Activated CD4-positive, alpha-beta T cell treated with anti-CD3 and anti-CD28 coated beads, Interleukin-2, Interleukin-4, amounts not matched to agents 100 ng/mL and 50 ng/mL, durations not matched to agents 16 hours and 8 hours (primary cell): Measurements from ENCODE around the gene ALG5.

Source experiments
- DNase-seq: peaks from one replicate; pipeline ENCODE4 v3.0.0-alpha.2; 2020; ENCODE audit warnings: low spot score

Gene ALG5

DNA sequence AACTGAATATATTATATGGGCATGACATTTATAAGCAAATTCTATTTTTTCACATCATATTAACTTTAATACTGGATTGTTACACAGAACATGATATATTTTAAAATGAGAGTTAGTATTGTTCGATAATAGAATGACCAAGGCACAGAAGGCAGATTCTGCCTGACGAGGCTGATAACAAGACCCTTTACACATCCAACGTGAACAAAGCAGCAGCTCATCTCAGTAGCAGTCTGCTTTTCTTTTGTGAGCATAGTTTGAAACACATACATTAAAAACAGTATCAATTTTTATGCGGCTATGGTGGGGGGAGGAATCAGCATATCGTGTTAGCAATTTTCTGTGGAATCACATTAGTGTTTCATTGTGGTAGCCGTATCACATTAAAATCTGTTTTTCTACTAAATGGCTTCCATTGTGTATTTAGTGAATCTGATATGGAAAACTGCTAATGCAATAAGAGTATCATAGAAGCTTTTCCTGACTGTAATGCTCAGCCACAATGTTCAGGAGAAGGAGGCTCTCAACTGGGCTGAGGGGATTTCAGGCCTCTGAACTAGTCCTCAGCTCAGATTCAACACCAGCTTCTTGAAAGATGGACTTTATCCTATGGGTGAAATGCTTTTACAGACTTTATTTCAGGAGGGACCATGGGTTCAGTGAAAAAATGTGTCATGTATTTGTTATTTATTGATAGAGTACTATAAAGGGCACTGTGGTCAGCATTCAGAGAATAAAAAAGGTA is 83.1 kb downstream of the ALG5 start:
- DNase-seq, result no peak

DNA sequence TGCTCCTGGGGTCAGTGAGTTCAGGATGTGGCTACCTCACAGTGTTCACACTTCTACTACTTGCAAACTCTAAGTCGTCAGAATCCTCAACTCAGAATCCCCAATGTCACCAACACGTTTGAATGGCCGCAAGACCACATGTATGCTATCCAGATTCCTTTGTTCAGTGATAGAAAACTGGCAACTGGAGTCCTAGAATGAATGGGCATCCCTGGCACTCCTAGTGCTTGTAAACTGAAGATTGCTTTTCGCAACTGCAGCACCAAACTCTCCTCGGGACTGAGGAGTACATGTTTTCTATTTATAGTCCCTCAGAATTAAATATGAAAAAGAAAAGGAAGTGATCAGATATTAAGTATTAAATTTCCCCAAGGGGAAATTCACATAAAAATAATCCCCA is 84.0 kb downstream of the ALG5 start:
- no peak for DNase-seq

DNA sequence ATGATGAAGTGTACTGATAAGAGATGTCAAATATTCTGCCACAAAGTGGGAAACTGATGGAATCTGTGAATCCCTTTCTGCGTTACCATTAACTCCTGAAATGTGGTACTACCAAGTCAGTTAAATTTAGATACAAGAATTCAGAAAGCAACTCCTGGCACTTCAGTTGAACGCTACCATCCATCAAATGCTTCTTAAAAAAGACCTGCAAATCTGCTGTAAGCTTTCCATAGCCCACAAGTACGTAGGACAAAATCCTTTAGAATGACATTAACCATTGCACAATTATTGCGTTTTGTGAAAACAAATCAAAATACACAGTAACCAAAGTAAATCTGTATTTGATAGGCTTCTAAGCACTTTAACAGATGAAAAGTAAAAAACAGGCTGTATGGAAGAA is 84.5 kb downstream of the ALG5 start:
- no peak for DNase-seq

DNA sequence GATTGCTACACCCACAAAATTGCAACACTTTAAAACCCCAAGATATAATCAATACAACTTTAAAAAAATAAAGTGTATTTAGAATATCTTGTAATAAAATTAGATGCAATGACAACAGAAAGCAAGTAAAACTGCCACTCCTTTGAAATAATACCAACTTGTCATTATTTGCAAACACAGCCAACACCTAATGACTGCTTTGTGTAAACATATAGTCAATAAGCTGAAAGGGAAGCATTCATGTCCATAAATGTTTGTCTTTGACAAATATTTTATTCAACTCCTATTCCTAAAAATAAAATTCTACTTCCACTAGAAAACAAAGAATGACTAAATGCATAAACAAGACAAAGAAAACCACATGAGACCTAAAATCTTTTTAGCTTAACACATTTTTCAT is 85.7 kb downstream of the ALG5 start:
- DNase-seq, result no peak

DNA sequence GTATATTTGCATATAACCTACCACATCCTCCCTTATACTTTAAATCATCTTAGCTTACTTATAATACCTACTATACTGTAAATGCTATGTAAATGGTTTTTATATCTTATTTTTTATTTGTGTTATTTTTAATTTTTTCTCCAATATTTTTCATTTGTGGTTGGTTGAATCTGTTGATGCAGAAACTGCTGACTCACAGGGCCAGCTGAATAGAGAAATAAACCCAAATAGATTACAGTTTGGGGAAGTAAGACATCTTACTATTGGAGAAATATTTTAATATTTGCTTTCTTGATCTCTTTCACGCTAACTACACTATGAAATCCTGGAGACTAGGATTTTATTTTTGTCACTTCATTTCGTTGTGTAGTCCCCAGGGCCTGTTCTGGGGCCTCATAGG is 86.2 kb downstream of the ALG5 start:
- DNase-seq, result no peak

DNA sequence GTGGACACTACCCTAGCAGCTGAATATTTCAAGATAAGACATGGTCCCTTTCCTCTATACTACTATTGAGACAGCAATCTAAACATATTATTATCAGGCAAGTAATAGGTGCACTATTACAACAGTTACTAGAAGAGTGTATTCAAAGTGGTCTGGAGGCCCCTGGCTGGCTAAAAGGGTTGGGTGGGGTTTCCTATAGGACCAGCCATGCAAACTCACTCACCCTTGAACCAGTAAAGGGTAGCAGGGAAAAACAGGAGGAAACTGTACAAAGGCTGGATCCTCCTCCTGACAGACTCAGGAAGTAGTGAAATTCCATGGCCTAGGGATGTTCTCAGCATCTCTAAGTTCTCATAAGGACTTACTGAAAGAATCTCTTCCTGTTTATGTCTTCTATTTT is 86.8 kb downstream of the ALG5 start:
- DNase-seq, result no peak

DNA sequence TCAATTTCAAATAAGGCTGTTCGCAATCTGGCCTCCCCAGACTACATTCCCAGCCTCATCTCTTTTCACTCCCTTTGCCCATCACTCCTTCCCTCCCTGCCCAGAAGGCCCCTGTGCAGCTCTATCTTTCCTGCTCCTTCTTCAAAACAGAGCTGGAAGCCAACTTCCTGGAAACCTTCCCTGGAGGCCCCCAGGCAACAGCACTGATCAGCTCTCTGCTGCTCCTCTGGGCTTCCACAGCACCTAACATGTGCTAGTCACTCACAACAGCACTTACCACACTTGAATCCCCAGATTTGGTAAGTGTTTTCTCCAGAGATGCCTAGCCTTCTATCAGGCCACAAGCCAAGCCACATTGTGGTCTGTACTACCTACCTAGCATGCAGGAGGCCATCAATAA is 88.6 kb downstream of the ALG5 start:
- DNase-seq, result no peak

DNA sequence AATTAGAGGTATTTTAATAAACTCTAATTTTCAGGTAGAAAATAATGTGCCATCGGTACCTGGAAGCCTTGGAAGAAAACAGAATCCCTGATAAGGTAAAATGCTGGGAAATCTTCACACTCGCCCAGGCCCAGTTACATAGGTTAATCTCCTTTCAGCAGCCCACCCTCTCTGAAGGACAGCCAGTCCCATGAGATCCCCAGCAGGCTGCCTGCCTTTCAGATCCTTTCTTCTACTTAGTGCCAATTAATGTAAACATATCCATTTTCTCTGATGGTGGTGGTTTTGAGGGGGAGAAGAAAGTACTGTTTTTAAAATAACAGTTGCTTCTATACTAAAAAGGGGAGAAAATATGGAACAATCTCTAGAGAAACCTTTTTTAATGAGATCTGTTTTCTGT is 91.3 kb downstream of the ALG5 start:
- DNase-seq, result no peak

DNA sequence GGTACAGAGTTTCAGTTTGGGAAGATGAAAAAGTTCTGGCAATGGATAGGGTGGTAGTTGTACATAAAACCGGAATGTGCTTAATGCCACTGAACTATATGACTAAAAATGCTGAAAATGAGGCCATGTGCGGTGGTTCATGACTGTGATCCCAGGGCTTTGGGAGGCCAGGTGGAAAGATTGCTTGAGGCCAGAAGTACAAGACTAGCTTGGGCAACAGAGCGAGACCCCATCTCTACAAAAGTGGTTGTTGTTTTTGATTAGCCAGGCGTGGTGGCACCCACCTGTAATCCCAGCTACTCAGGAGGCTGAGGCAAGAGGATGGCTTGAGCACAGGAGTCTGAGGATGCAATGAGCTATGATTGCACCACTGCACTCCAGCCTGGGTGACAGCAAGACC is 91.9 kb downstream of the ALG5 start:
- DNase-seq, result no peak

DNA sequence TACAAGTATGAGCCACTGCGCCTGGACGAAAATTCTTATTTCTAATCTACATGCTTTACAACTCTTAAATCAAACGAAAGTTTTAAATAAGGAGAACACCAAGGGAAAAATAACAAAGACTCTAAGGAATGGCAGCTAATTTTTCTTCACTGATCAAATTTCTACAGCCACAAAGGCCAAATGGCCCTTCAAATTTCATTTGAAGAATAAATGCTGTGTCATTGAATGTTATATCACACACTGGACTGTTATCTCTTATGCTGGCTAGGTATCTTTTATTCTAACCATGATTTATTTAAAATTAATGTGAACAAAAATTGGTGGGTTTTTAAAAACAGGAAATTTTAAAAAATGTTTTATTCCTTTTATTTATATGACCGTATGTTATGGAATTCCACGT is 93.2 kb downstream of the ALG5 start:
- no peak for DNase-seq

DNA sequence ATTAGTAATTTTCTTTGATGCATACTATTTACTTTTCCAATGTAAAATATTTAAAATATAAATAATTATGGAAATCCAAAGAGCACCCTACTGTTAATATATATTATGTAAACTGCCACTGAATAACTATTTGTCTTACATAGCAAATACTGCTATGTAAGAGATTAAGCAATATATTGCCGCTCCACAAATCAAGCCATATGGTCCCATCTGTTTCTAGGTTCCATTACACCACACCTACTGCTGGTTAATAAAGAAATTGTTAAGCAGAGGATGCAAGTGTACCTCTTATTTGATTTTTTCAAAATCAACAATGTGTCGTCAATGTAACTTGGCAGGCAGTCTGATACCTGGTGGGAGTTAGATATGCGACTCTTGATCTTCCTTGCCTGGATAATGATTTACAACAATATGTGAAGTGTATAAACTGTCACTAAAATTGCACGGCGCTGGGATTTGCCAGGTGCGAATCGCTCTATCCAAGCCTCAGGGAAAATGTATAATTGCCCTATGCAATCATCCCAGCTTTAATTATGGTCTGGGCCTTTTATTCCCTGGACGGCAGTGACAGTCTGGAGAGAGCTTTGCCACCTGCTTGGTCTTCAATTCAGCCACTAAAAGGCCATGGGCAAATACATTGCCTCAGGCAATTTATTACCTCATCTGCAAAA is 95.1 kb downstream of the ALG5 start:
- no peak for DNase-seq
